HG03469 (cell line): ENCODE data around the gene GNG13.

Experiments used
- ATAC-seq: cut with Tn5 transposase; IDR thresholded peaks from one replicate; pipeline ENCODE4 v1.9.1; 2021; ENCODE audit warnings: mild to moderate bottlenecking, moderate library complexity, moderate number of reproducible peaks; ENCODE audit not compliant: unreplicated experiment

Gene GNG13

GRCh38 chr16:815861-816260, 15.3 kb upstream of the GNG13 start:
- no peak for ATAC-seq

DNA sequence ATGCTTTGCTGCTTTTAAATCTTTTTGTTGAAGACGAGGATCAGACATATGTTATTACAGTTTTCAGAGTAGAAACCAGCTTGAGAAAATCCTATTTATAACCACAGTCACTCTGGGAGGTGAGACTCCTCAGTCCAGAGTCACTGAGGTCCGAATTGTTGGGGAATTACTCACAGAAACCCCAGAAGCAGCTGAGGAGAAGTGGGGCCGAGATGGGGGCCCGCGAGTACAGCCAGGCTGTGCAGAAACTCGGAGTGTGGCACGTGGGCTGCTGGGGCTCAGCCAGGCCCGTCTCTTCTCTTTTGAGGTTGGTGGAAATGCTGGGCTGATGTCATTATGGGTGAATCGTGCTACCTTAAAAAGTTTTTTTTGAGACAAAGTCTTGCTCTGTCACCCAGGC, 14.4 kb upstream of the GNG13 start:
- no peak for ATAC-seq

DNA sequence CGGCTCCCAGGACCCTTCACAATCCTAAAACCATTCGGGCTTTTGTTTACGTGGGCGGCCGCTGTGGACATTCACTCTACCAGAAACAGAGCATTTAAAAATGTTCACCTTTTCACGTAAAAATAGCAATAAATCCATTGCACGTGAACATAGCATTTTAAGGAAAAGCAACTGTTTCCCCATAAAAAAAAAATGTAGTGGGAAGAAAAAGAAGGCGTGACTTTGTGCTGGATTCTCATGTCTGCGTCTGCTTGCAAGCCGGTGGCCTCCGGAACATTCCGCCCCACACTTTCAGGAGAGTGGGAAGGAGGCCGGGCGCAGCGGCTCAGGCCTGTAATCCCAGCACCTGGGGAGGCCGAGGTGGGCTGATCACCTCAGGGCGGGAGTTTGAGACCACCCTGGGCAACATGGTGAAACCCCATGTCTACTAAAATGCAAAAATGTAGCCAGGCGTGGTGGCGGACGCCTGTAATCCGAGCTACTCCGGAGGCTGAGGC, 13.4 kb upstream of the GNG13 start:
- no peak for ATAC-seq

DNA sequence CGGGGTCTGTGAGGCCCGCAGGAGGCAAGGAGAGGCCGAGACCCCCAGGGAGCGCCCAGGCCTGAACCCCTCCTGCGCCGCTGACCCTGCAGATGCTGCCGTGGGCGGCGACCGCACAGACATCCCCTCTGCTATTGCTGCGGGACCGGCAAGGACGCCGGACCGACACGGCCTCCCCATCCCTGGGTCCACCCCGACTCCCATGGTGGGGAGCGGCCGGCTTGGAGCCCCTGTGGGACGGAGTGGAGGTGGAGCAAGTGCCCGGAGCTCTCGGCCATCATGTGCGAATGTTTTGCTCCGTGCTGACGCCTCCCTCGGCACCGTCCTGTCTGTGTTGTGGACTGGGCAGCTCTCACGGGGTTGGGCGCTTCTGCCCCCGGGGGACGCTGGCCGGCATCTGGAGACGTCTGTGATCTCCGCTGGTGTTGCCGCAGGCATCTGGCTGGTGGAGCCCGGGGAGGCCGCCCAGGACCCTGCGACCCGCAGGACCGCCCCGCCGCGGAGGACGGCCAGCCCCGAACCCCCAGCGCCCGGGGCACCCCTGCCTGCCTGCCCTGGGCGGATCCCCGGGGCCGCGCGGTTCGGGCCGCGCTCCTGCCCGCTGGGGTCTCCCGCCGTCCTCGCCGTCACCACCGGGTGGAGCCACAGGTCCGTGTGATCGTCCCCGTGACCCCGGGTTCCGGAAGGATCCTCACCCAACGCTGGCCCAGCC, 12.8 kb upstream of the GNG13 start:
- ATAC-seq, result no peak

GRCh38 chr16:808085-808386, 7.5 kb upstream of the GNG13 start:
- ATAC-seq, result no peak

GRCh38 chr16:807347-808084, 7.0 kb upstream of the GNG13 start:
- no peak for ATAC-seq

DNA sequence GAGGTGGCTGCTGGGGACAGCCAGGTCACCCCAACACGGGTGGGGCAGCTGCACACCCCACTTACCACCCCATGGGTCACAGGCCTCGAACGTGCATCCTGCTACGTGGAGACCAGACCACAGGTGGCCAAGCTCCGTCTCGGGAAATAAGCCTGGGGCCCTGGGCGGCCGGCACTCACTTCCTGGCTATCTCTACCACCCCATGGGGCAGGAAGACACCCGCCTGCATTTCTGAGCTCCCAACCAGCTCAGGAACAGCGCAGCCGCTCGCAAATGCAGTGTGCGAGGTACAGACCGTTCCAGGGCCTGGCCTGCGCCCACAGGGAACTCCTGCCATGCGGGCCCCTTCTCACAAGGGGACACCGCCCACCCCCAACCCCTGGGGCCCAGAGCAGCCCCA, 4.9 kb upstream of the GNG13 start:
- no peak for ATAC-seq

DNA sequence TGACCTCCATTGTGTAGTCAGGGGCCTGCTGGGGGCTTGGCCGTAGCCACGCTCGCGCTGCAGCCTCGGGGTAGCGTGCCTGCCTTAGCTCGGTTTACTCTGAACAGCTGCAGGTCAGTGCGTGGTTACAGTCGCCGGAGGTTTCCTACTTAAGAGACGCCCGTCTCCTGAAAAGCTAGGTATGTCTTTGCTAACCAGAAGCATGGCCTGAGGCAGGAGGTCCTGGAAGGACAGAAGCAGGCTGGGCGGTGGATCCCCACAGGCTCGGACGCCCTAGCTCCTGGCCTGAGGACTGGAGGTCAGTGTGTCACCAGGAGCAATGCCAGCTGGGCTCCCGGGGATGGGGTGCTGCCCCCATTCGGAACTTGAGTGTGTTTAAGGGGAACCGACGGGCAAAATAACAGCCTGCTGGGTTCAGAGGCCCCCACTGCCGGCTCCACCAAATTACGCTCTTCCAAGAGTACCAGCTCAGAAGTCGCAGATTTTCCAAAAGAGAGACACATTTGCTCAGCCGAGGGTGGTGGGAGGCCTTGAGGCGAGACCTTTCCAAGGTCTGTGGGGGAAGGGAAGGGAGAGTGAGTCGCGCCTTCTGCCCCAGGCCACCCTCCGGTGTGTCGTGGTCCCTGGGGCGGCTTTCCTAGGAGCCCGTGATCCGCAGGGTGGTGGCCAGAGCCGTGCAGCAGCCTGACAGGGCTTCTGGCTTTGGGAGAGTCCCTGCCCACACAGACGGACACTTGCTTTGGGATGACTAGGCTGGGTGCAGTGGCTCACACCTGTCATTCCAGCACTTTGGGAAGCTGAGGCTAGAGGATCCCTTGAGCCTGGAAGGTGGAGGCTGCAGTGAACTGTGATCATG, 3.9 kb upstream of the GNG13 start:
- ATAC-seq, result no peak

DNA sequence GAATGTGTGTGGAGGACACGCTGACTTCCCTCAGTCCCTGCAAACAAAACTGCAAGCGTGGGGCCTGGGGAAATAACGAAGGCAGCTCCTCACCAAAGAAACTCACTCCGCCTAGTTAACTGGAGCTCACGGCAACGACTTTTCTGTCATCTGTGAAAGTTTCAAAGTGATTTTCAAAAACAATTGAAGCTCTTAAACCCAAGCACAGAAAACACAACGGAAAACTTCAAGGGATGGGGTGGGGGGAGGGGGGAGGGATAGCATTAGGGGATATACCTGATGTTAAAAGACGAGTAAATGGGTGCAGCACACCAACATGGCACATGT, 3.2 kb upstream of the GNG13 start:
- ATAC-seq, result no peak

DNA sequence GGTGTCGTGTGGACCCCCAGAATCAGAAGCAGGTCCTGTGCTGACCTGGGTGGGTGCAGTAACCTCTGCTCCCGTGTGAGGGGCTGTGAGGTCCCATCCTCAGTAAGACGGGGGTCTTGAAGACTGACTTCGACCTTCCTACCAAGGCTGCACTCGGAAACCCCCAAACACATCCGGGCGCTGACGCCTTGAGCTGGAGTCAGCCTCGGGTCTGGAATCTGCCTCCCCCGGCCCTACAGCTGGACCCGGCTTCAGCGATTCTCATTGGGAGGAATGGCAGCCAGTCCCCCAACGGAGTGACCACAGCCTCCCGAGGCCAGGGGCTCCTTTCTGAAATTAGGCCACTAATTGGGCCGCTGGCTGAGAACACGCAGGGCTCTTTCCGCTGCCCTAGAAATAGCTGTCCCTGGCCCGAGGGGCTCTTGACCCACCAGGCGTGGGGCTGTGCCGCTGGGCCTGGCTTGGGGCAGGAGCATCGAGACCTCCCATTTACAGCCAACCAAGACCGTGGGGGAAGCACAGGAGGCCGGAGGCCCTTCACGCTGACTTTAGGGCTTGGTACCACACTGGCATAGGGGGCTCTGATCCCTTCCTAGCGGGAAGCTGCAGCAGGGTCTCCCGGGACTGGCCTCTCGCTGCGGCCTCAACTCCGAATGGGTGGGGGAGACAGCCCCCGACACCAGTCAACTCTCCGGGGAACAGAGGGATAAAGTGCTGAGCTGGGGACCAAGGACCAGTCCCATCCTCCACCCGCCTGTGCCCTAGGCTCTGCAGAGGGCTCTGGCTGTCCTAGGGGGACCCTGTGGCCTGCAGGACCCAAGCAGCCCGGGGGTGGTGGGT, 2.6 kb upstream of the GNG13 start:
- ATAC-seq, result no peak

GRCh38 chr16:802461-802860, 1.9 kb upstream of the GNG13 start:
- no peak for ATAC-seq

- no peak for ATAC-seq
Observed at GRCh38 chr16:801584-802363, 1.2 kb upstream of the GNG13 start.

DNA sequence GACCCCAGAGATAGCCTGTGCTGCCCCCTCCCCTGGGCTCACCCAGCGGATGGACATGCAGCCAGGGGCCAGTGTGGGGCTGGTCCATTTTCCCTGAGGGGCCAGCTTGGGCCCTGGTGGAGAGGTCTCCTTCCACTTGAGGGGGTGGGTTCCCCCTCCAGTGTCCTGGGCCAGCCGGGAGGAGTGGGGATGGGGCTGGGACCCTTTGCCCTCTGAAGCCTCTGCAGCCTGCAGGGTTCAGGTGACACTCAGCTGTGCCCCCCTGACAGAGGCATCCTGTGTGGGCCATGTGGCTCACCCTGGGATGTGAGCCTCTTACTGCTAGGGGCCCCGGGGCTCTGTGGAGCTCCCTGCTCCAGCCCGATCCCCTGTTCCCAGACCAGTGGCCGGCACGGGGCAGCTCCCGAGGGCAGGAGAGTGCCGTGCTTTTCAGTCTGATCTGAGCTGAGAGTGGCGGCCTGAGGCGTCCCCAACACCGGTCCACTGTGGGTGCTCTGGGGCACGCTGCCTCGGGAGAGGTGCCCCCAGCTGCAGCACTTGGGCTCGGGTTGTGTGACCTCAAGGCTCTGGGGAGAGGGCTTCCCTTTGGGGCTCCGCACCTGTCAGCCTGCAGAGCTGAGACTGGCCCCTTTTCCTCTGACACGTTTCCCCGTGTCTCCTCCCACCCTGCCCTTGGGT, 439 bp upstream of the GNG13 start:
- ATAC-seq, result no peak

DNA sequence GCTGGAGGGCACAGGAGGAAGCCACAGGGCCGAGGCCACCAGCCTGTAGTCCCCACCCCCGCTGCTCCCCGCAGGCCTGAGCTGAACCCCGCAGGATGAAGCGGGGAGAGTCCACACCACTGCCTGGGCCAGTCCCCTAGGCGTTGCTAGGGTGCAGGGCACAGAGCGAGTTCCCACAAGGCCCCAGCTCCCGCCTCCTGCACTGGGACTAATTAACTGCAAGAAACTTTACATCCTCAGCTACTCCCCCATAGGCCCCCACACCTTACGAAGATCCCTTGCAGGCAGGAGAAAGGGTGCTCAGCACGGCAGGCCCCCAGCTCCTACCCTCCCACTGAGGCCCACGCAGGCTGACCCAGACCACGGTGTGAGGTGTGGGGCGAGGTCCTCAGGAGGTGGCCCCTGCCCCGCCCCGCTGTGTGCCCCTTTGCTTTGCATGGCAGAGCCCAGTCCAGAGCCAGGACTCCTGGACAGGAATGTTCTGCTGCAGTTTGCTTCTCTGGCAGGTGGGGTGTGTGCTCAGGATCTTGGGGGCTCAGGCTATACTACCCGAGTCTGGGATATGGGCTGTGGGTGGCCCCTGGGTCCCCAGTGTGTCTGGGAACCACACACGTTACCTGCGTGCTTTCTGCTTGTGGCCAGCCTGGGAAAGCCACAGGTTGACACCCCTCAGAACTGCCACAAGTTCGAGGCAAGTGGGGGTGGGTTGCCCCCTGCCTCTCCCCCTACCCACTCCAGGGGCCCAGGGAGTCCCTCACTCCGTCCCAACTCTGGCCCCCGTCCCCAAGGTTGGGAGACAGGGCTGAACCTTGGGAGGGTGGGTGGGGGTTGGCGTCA, 1.2 kb downstream of the GNG13 start:
- ATAC-seq, result no peak

- no peak for ATAC-seq
Observed at GRCh38 chr16:798666-799065, 1.9 kb downstream of the GNG13 start.

- no peak for ATAC-seq
Observed at GRCh38 chr16:797686-798085, 2.8 kb downstream of the GNG13 start.

GRCh38 chr16:797120-797420, 3.5 kb downstream of the GNG13 start:
- no peak for ATAC-seq

DNA sequence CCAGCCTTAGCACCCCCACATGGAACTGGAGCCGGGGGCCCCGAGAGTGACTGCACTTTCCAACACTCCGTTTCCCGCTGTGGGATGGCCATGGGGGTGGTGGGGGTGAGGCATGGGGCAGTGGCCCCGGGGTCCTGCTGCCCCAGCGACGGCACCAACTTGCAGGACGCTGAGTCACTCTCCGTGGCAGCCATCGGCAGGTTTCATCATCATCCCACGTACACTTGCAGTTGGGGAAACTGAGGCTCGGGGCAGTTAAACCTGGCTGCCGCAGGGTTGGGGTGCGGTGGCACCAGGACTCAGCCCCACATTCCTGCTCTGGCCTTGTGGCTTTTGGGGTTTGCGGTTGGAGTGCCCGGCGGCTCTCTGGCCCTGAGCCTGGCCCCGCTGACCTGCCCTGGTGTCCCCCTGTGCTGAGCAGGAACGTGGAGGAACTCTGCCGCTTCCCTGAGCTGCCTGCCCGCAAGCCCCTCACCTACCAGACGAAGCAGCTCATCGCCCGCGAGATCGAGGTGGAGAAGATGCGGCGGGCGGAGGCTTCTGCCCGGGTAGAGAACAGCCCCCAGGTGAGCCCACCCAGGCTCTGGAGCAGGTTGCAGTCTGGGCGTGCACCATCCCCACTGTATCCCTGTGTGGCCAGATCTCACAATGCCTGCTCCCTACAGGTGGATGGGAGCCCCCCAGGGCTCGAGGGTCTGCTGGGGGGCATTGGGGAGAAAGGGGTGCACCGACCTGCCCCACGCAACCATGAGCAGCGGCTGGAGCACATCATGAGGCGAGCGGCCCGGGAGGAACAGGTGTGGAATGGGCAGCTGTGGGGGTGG, 4.0 kb downstream of the GNG13 start:
- ATAC-seq, result no peak
